ENCODE measurements around the gene MCC. TPM values are rescaled to one million over a fixed set of nuclear protein-coding genes. Genes with fewer than 3 reads are reported as not detected.

The MCC gene
- total RNA-seq, 2 donors from 2014 or later, result 7.5 to 9.9 TPM

- WGBS, 2 donors, result 39 to 49% methylated on average over 7 of the region's 7 CpGs
- intact Hi-C loops (cut with DNase I), result no loop called here
- Histone ChIP-seq H3K4me3 (no peak overlapping the region), H3K36me3 (replicated peaks in 1 of 2; ENCODE audit: insufficient read depth in 1 of 2, low read depth in 2 of 2) (no peaks in the 10 kb centered on the region), H3K4me1 (peaks cover 4% of the 10 kb centered on the region), H3K27me3 (no peaks in the 10 kb centered on the region), H3K27ac (no peak overlapping the region), H3K9me3 (no peaks in the 10 kb centered on the region)
- ATAC-seq (no peak), DNase-seq (no peak)
- no peak for TF ChIP-seq CTCF (IDR thresholded peaks at IDR 0.05)
- TF ChIP-seq POLR2A (IDR thresholded peaks at IDR 0.05), result no peak
Measured at GRCh38 chr5:113118765-113119164, 369.5 kb downstream of the MCC start.

GRCh38 chr5:113118298-113118697 is 370.0 kb downstream of the MCC start:
- TF ChIP-seq CTCF (IDR thresholded peaks at IDR 0.05) (no peak), POLR2A (IDR thresholded peaks at IDR 0.05) (no peak)
- DNase-seq, result no peak
- no peaks in the 10 kb centered on the region for H3K27me3 ChIP-seq
- no peak overlapping the region for H3K27ac ChIP-seq
- no peaks in the 10 kb centered on the region for H3K36me3 ChIP-seq (replicated peaks in 1 of 2; ENCODE audit: insufficient read depth in 1 of 2, low read depth in 2 of 2)
- WGBS, 2 donors, result 45 to 55% methylated on average over 3 of the region's 3 CpGs
- H3K9me3 ChIP-seq, result no peaks in the 10 kb centered on the region
- H3K4me1 ChIP-seq, result no peaks in the 10 kb centered on the region
- no peak overlapping the region for H3K4me3 ChIP-seq
- no peak for ATAC-seq
- intact Hi-C loops (cut with DNase I), result no loop called here

- intact Hi-C loops (cut with DNase I), result no loop called here
- TF ChIP-seq CTCF (IDR thresholded peaks at IDR 0.05) (no peak), POLR2A (IDR thresholded peaks at IDR 0.05) (no peak)
- Histone ChIP-seq H3K36me3 (replicated peaks in 1 of 2; ENCODE audit: insufficient read depth in 1 of 2, low read depth in 2 of 2) (no peaks in the 10 kb centered on the region), H3K27me3 (no peaks in the 10 kb centered on the region), H3K27ac (no peak overlapping the region), H3K4me3 (no peak overlapping the region), H3K4me1 (no peaks in the 10 kb centered on the region), H3K9me3 (no peaks in the 10 kb centered on the region)
- 72 to 77% methylated on average over 4 of the region's 4 CpGs for WGBS, 2 donors
- ATAC-seq (no peak), DNase-seq (no peak)
Measured at GRCh38 chr5:113117543-113118115, 370.6 kb downstream of the MCC start.

GRCh38 chr5:113115956-113116355 is 372.3 kb downstream of the MCC start:
- DNase-seq, result no peak
- TF ChIP-seq CTCF (IDR thresholded peaks at IDR 0.05) (no peak), POLR2A (IDR thresholded peaks at IDR 0.05) (no peak)
- intact Hi-C loops (cut with DNase I), result no loop called here
- no peaks in the 10 kb centered on the region for H3K36me3 ChIP-seq (replicated peaks in 1 of 2; ENCODE audit: insufficient read depth in 1 of 2, low read depth in 2 of 2)
- H3K4me3 ChIP-seq, result no peak overlapping the region
- no peaks in the 10 kb centered on the region for H3K27me3 ChIP-seq
- H3K4me1 ChIP-seq, result no peaks in the 10 kb centered on the region
- no peaks in the 10 kb centered on the region for H3K9me3 ChIP-seq
- ATAC-seq, result no peak
- WGBS, 2 donors, result 78 to 83% methylated on average over 4 of the region's 4 CpGs
- H3K27ac ChIP-seq, result no peak overlapping the region

GRCh38 chr5:113115061-113115460 is 373.2 kb downstream of the MCC start:
- DNase-seq (no peak), ATAC-seq (no peak)
- H3K27ac ChIP-seq, result no peak overlapping the region
- 77 to 86% methylated on average over 5 to 8 of the region's 8 CpGs for WGBS, 2 donors
- no peaks in the 10 kb centered on the region for H3K36me3 ChIP-seq (replicated peaks in 1 of 2; ENCODE audit: insufficient read depth in 1 of 2, low read depth in 2 of 2)
- H3K27me3 ChIP-seq, result no peaks in the 10 kb centered on the region
- no peaks in the 10 kb centered on the region for H3K9me3 ChIP-seq
- intact Hi-C loops (cut with DNase I), result no loop called here
- TF ChIP-seq POLR2A (IDR thresholded peaks at IDR 0.05) (no peak), CTCF (IDR thresholded peaks at IDR 0.05) (no peak)
- H3K4me1 ChIP-seq, result no peaks in the 10 kb centered on the region
- H3K4me3 ChIP-seq, result no peak overlapping the region
